ENCODE results near the gene KRT15. TPM values are rescaled to one million over a fixed set of nuclear protein-coding genes. Genes with fewer than 3 reads are reported as not detected.

KRT15 gene
- total RNA-seq, 4 donors from 2014 or later: 12.3 to 44.5 (median 28.8) TPM

DNA sequence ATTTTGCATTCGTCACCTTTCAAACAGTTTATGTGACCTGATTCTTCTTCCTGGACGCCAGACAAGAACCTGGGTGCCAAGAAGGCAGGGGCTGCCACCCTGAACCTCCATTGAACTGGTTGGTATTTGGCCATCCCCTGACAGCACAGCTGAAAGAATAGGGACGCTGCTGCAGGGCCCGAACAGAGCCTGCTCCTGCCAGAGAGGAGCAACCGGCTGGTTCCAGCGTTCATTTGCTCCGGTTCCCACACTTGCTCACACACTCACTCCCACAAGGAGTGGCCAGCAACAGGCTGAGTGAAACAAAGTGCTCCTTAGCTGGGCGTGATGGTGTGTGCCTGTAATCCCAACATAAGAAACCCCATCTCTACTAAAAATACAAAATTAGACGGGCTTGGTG lies 38.2 kb upstream of the KRT15 start:
- no peaks in the 10 kb centered on the region for H3K27me3 ChIP-seq
- peaks cover 0 to 16% (median 2%) of the 10 kb centered on the region in 4 donors for H3K4me1 ChIP-seq
- no peaks in the 10 kb centered on the region for H3K36me3 ChIP-seq
- peak overlapping the region in 1 of 4 donors; percentile 64 for H3K27ac ChIP-seq
- H3K4me3 ChIP-seq: no peak overlapping the region
- DNase-seq: no peak
- no peak for TF ChIP-seq POLR2A (IDR thresholded peaks at IDR 0.05)
- TF ChIP-seq, protein P1, sequence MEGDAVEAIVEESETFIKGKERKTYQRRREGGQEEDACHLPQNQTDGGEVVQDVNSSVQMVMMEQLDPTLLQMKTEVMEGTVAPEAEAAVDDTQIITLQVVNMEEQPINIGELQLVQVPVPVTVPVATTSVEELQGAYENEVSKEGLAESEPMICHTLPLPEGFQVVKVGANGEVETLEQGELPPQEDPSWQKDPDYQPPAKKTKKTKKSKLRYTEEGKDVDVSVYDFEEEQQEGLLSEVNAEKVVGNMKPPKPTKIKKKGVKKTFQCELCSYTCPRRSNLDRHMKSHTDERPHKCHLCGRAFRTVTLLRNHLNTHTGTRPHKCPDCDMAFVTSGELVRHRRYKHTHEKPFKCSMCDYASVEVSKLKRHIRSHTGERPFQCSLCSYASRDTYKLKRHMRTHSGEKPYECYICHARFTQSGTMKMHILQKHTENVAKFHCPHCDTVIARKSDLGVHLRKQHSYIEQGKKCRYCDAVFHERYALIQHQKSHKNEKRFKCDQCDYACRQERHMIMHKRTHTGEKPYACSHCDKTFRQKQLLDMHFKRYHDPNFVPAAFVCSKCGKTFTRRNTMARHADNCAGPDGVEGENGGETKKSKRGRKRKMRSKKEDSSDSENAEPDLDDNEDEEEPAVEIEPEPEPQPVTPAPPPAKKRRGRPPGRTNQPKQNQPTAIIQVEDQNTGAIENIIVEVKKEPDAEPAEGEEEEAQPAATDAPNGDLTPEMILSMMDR (IDR thresholded peaks at IDR 0.05): no peak
- no peaks in the 10 kb centered on the region for H3K9me3 ChIP-seq

DNA sequence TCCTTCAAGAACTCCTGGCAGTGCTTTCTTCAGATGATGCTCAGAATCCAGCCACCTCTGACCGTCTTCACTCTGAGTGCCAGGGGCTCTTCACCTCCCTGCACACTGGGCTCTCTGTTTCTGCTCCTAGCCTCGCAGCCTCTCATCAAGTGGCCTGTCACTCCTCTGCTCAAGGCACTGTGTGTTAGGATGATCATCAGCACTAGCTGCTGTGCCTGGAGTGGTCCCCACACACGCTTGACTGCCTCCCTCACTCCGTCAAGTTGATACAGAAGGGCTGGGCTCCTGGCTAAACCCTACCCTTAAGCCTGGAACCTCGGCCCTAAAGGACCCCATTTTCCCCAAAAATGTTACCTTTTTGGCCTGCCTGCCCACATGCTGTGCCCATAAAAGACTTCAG lies 37.6 kb upstream of the KRT15 start:
- TF ChIP-seq, protein P1 (IDR thresholded peaks at IDR 0.05): no peak
- no peak for TF ChIP-seq POLR2A (IDR thresholded peaks at IDR 0.05)
- peaks cover 0 to 16% (median 2%) of the 10 kb centered on the region in 4 donors for H3K4me1 ChIP-seq
- no peak for DNase-seq
- no peaks in the 10 kb centered on the region for H3K27me3 ChIP-seq
- H3K9me3 ChIP-seq: no peaks in the 10 kb centered on the region
- peak overlapping the region in 3 of 4 donors; percentile 43 to 79 (median 64) for H3K27ac ChIP-seq
- no peaks in the 10 kb centered on the region for H3K36me3 ChIP-seq
- no peak overlapping the region for H3K4me3 ChIP-seq

DNA sequence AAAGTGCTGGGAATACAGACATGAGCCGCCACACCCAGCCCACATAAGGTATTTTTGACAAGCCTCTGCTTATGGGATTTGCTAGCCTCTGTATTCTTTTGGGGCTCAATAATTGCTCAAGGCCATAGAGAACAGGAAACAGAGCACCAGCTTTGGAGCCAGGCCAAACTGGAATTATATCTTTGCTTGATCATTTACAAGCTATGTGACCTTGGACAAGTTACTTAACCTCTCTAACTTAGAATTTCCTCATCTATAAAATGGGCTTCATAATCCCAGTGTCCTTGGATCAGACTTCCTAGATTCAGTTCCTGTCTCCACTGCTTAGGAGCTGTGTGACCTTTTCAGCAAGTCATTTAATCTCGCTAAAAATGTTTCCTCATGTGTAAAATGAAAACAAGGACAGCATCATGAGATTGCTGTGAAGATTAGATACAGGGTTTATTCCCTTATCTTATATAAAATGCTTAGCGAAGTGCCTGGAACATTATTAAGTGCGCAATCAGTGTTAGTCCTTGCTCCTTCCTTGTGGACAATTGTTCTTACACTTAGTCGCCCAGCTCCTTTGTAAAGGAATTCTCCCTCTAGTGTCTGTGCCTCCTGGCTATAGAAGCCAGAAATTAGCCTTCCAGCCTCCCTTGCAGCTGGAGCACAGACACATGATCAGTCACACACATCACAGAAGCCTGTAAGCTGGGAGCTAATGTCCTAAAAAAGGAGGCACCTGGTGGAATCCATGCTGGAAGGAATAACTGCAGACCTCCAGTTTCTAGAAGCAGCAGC lies 36.6 kb upstream of the KRT15 start:
- Histone ChIP-seq H3K9me3 (no peaks in the 10 kb centered on the region), H3K36me3 (no peaks in the 10 kb centered on the region), H3K4me1 (peaks cover 0 to 16% (median 3%) of the 10 kb centered on the region in 4 donors), H3K27me3 (no peaks in the 10 kb centered on the region), H3K4me3 (no peak overlapping the region), H3K27ac (peak overlapping the region in 3 of 4 donors; percentile 58 to 79 (median 64))
- TF ChIP-seq, protein P1 (IDR thresholded peaks at IDR 0.05): peak in 2 of 6 experiments; percentile 2 to 29
- peak in 1 of 2 donors; percentile 42 for TF ChIP-seq POLR2A (IDR thresholded peaks at IDR 0.05)
- DNase-seq: peak in 1 of 3 donors; percentile 76

DNA sequence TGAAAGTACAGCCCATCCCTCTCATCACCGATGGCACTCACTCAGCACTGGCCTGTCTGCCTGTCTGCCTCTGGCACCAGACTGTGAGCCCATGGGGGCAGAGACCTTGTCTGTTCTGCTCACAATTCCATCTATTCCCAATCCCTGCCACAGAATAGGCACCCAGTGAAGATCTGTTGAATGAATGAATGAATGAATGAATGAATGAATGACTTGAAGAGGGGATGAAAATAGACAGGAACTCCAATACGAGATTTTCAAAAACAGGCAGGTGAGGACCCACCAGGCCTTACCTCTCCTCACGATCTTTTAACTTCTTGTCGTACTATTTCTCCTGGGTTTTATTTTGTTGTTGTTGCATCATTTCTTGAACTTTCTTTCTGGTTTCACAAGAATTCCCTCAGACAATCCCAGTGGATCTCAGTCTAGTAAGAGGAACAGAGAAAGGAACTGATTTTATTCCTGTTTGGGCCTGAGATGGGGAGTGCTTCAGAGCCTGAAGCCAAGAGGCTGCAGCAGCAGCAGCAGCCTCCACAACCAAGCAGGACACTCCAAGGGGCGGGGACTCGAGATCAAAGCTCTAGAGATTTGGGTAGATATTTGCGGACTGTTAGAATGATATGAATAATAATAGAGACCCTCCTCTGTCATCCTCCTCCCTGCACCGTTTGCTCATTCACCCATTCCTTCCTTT lies 35.4 kb upstream of the KRT15 start:
- Histone ChIP-seq H3K27ac (peak overlapping the region in 3 of 4 donors; percentile 58 to 79 (median 64)), H3K9me3 (no peaks in the 10 kb centered on the region), H3K36me3 (no peaks in the 10 kb centered on the region), H3K27me3 (no peaks in the 10 kb centered on the region), H3K4me3 (no peak overlapping the region), H3K4me1 (peaks cover 0 to 17% (median 3%) of the 10 kb centered on the region in 4 donors)
- TF ChIP-seq, protein P1 (IDR thresholded peaks at IDR 0.05): no peak
- TF ChIP-seq POLR2A (IDR thresholded peaks at IDR 0.05): no peak
- no peak for DNase-seq

DNA sequence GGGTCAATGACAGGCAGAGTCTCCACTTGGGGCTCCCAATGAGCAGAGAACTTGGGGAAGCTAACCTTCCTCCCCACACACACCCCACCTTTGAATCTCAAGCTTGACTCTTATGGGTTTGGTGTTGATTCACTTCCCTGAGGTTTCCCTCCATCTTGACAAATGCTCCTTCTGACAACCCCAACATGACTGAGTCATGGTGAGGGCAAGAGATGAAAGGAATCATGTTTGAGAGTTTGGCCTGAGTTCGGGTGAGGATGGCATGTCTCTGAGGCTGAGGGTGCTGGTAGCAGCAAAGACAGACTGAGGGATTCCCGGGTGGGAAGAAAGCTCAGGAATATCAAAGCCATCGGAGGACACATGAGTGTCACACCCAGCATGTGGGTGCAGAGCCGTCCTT lies 34.5 kb upstream of the KRT15 start:
- DNase-seq: no peak
- Histone ChIP-seq H3K4me3 (no peak overlapping the region), H3K27me3 (no peaks in the 10 kb centered on the region), H3K9me3 (no peaks in the 10 kb centered on the region), H3K36me3 (no peaks in the 10 kb centered on the region), H3K27ac (peak overlapping the region in 1 of 4 donors; percentile 64), H3K4me1 (peaks cover 0 to 26% (median 3%) of the 10 kb centered on the region in 4 donors)
- TF ChIP-seq, protein P1 (IDR thresholded peaks at IDR 0.05): no peak
- TF ChIP-seq POLR2A (IDR thresholded peaks at IDR 0.05): no peak
